CD14-positive monocyte (primary cell): ENCODE results near the gene INTS12. TPM values are rescaled to one million over a fixed set of nuclear protein-coding genes. Genes with fewer than 3 reads are reported as not detected.
"Not testable (repeated sequence)": the region's sequence is repeated elsewhere in the genome, so short reads cannot be mapped to it uniquely, and the experiment has no call there.

Experiments
- DNase-seq, 3 donors: peaks; one replicate each; pipeline ENCODE4 v3.0.0-alpha.2; 2011 to 2022
- H2AFZ ChIP-seq: 2 replicates; pipeline ENCODE4 v1.6.0; 2012; ENCODE audit warnings: mild to moderate bottlenecking, low read depth, low read length, inconsistent platforms; ENCODE audit not compliant: insufficient read depth, poor library complexity, severe bottlenecking
- H3K27ac ChIP-seq, 2 donors: 1 replicate in 1 of 2; 2 replicates in 1 of 2; pipeline ENCODE4 v1.5.1; 2012 to 2013; ENCODE audit warnings: low read length in 2 of 2, control low read depth in 1 of 2, inconsistent platforms in 1 of 2, low read depth in 1 of 2, mild to moderate bottlenecking in 1 of 2
- H3K27me3 ChIP-seq, 2 donors: one replicate each; pipeline versions ENCODE4 v1.6.0 to v1.6.1; 2011 to 2013; ENCODE audit warnings: low read length in 2 of 2; ENCODE audit not compliant: control insufficient read depth in 2 of 2, insufficient read depth in 2 of 2
- H3K36me3 ChIP-seq, 2 donors: replicated peaks in 1 of 2; 1 replicate in 1 of 2; 2 replicates in 1 of 2; pipeline versions ENCODE4 v1.5.1 to v1.6.1; 2012 to 2013; ENCODE audit warnings: low read length in 2 of 2, control low read depth in 1 of 2, inconsistent platforms in 1 of 2, mild to moderate bottlenecking in 1 of 2; ENCODE audit not compliant: insufficient read depth in 2 of 2, control insufficient read depth in 1 of 2
- H3K4me1 ChIP-seq, 2 donors: 1 replicate in 1 of 2; 2 replicates in 1 of 2; pipeline versions ENCODE4 v1.5.1 to v1.6.1; 2012 to 2013; ENCODE audit warnings: low read length in 2 of 2, control low read depth in 1 of 2, inconsistent platforms in 1 of 2, mild to moderate bottlenecking in 1 of 2, moderate library complexity in 1 of 2; ENCODE audit not compliant: insufficient read depth in 2 of 2, control insufficient read depth in 1 of 2
- H3K4me2 ChIP-seq: replicated peaks from 2 replicates; pipeline ENCODE3; 2012; ENCODE audit warnings: low read length, moderate library complexity, mild to moderate bottlenecking; ENCODE audit not compliant: poor library complexity, severe bottlenecking; ENCODE audit errors: extremely low read depth
- H3K4me3 ChIP-seq, 3 experiments: fragments of 200-600 bp in 1 of 3; sonication (generic) in 1 of 3; replicated peaks in 1 of 3; 1 replicate in 2 of 3; 2 replicates in 1 of 3; pipeline ENCODE4 v1.5.1; 2011 to 2013; ENCODE audit warnings: low read length in 3 of 3, mild to moderate bottlenecking in 3 of 3, control low read depth in 2 of 3, low read depth in 2 of 3, inconsistent platforms in 1 of 3, moderate library complexity in 1 of 3
- H3K79me2 ChIP-seq: 2 replicates; pipeline ENCODE4 v1.6.0; 2012; ENCODE audit warnings: mild to moderate bottlenecking, control low read depth, inconsistent platforms, low read length, moderate library complexity; ENCODE audit not compliant: insufficient read depth
- H3K9ac ChIP-seq: 2 replicates; pipeline ENCODE4 v1.6.0; 2017; ENCODE audit warnings: low read length, mild to moderate bottlenecking; ENCODE audit not compliant: insufficient read depth, poor library complexity, severe bottlenecking
- H3K9me3 ChIP-seq, 2 donors: replicated peaks in 1 of 2; 1 replicate in 1 of 2; 2 replicates in 1 of 2; pipeline versions ENCODE4 v1.5.1 to v1.6.1; 2012 to 2013; ENCODE audit warnings: low read length in 2 of 2, control low read depth in 1 of 2; ENCODE audit not compliant: control insufficient read depth in 1 of 2, insufficient read depth in 1 of 2
- H4K20me1 ChIP-seq: 2 replicates; pipeline ENCODE4 v1.6.0; 2012; ENCODE audit warnings: mild to moderate bottlenecking, low read length, control low read depth, moderate library complexity; ENCODE audit not compliant: insufficient read depth
- H3K27ac Mint-ChIP-seq, 7 donors: one replicate each; pipeline ENCODE4 v1.8.0; 2020; ENCODE audit warnings: mild to moderate bottlenecking in 7 of 7, mixed read lengths in 7 of 7, moderate library complexity in 6 of 7, inconsistent platforms in 2 of 7
- H3K27me3 Mint-ChIP-seq, 3 donors: one replicate each; pipeline ENCODE4 v1.8.0; 2021 to 2022; ENCODE audit warnings: low read depth in 3 of 3, mild to moderate bottlenecking in 3 of 3, mixed read lengths in 3 of 3, moderate library complexity in 3 of 3, inconsistent platforms in 1 of 3
- H3K36me3 Mint-ChIP-seq, 2 donors: one replicate each; pipeline ENCODE4 v1.8.0; 2020; ENCODE audit warnings: mixed read lengths in 2 of 2, inconsistent platforms in 1 of 2, mild to moderate bottlenecking in 1 of 2
- H3K4me1 Mint-ChIP-seq: one replicate; pipeline ENCODE4 v1.8.0; 2020; ENCODE audit warnings: mild to moderate bottlenecking, mixed read lengths
- H3K4me3 Mint-ChIP-seq, 2 donors: one replicate each; pipeline ENCODE4 v1.8.0; 2020; ENCODE audit warnings: mild to moderate bottlenecking in 2 of 2, mixed read lengths in 2 of 2, moderate library complexity in 1 of 2
- H3K9me3 Mint-ChIP-seq, 7 donors: one replicate each; pipeline ENCODE4 v1.8.0; 2020 to 2022; ENCODE audit warnings: mixed read lengths in 7 of 7, mild to moderate bottlenecking in 6 of 7, moderate library complexity in 6 of 7, inconsistent platforms in 2 of 7
- WGBS: methylation state at CpG from one replicate; pipeline ENCODE4 v1.1.5; 2013; ENCODE audit warnings: missing lambda C conversion rate; ENCODE audit not compliant: insufficient coverage; 5-methylcytosine and 5-hydroxymethylcytosine counted together
- intact Hi-C, 2 donors: fragments of 100-400 bp; cut with micrococcal nuclease; formaldehyde crosslinking; loops; one replicate each; pipeline versions ENCODE4 v1.15.0 to v1.15.1; 2023
- polyA plus RNA-seq, 3 donors: library from polyadenylated mRNA; depleted of rRNA in 1 of 3; unstranded in 2 of 3; stranded (reverse) in 1 of 3; fragments of 300-500 nt in 2 of 3; fragments of >200 nt in 1 of 3; fragmentation: Illumina TruSeq in 2 of 3; gene quantifications; 1 replicate in 2 of 3; 2 replicates in 1 of 3; pipeline ENCODE4 v1.2.3, GENCODE V29; 2012 to 2021
- TF ChIP-seq, protein P1 (sequence below): fragments of 200-600 bp; IDR thresholded peaks from one replicate; pipeline ENCODE4 v1.8.0; 2022; ENCODE audit warnings: antibody characterized with exemption, mild to moderate bottlenecking

Gene INTS12
- polyA plus RNA-seq, 3 donors = 12.0 to 22.9 (median 18.1) TPM

DNA sequence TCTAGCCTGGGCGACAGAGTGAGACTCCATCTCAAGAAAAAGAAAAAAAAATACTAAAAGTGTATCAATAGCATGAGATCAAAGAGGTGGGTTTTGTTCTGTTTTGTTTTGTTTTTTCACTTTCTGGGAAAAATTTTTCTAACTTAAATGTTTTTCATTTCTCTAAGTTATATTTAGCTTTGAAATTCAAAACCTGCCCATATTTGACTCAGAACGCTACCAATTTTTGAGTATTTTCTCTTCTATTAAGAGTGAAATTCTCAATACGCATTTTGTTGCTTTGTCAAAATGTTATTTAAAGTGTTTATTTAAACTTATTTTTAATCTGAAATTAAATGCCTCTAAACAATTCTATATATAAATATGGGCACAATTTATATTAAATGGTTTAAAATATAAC is 39.7 kb upstream of the INTS12 start:
- H3K79me2 ChIP-seq = no peaks in the 10 kb centered on the region
- H3K9ac ChIP-seq = no peak overlapping the region
- no peaks in the 10 kb centered on the region for H3K36me3 ChIP-seq
- peaks cover 0 to 2% of the 10 kb centered on the region in 2 donors for H3K36me3 Mint-ChIP-seq
- H3K9me3 ChIP-seq = no peaks in the 10 kb centered on the region
- H3K4me3 ChIP-seq = no peak overlapping the region
- no peak overlapping the region for H2AFZ ChIP-seq
- peaks cover 0 to 3% (median 0%) of the 10 kb centered on the region in 7 donors for H3K9me3 Mint-ChIP-seq
- peaks cover 0 to 3% (median 0%) of the 10 kb centered on the region in 3 donors for H3K27me3 Mint-ChIP-seq
- no CpG with 5 or more reads among the region's 3 CpGs for WGBS
- no peaks in the 10 kb centered on the region for H3K4me1 ChIP-seq
- no peak overlapping the region for H3K27ac Mint-ChIP-seq
- no peak overlapping the region for H3K27ac ChIP-seq
- no peaks in the 10 kb centered on the region for H4K20me1 ChIP-seq
- intact Hi-C loops = no loop called here
- H3K4me1 Mint-ChIP-seq = no peaks in the 10 kb centered on the region
- no peak overlapping the region for H3K4me3 Mint-ChIP-seq
- H3K4me2 ChIP-seq = no peak overlapping the region
- TF ChIP-seq, protein P1, sequence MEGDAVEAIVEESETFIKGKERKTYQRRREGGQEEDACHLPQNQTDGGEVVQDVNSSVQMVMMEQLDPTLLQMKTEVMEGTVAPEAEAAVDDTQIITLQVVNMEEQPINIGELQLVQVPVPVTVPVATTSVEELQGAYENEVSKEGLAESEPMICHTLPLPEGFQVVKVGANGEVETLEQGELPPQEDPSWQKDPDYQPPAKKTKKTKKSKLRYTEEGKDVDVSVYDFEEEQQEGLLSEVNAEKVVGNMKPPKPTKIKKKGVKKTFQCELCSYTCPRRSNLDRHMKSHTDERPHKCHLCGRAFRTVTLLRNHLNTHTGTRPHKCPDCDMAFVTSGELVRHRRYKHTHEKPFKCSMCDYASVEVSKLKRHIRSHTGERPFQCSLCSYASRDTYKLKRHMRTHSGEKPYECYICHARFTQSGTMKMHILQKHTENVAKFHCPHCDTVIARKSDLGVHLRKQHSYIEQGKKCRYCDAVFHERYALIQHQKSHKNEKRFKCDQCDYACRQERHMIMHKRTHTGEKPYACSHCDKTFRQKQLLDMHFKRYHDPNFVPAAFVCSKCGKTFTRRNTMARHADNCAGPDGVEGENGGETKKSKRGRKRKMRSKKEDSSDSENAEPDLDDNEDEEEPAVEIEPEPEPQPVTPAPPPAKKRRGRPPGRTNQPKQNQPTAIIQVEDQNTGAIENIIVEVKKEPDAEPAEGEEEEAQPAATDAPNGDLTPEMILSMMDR = no peak
- no peak for DNase-seq
- H3K27me3 ChIP-seq = no peaks in the 10 kb centered on the region

DNA sequence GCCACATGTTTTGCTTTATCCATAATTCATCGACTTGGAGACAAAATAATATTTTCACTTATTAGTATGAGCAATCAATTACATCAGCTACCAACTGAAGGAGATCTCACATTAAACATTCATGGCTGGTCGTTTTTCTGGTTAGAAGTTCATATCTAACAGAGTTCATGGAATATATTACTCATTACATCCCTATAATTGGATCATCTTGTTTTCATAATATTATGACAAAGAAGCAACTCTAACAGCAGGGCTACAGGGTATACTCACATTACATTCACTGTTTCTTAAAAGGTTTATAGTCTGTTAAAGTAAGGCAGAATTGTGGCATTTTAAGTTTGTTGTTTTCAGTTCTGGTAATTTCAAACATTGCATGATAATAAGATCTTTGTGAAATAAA is 33.1 kb upstream of the INTS12 start:
- H4K20me1 ChIP-seq = no peaks in the 10 kb centered on the region
- TF ChIP-seq, protein P1 = no peak
- no peaks in the 10 kb centered on the region for H3K4me1 Mint-ChIP-seq
- no peak overlapping the region for H3K9ac ChIP-seq
- H3K27me3 ChIP-seq = no peaks in the 10 kb centered on the region
- no peak overlapping the region for H3K4me2 ChIP-seq
- H3K9me3 Mint-ChIP-seq = peaks cover 8 to 19% (median 10%) of the 10 kb centered on the region in 7 donors
- peaks cover 27 to 38% of the 10 kb centered on the region in 2 donors for H3K36me3 Mint-ChIP-seq
- peaks cover 0 to 9% of the 10 kb centered on the region in 2 donors for H3K9me3 ChIP-seq
- WGBS = no CpG with 5 or more reads among the region's 2 CpGs
- H3K27me3 Mint-ChIP-seq = peaks cover 0 to 5% (median 0%) of the 10 kb centered on the region in 3 donors
- no peak overlapping the region for H3K27ac Mint-ChIP-seq
- H3K4me3 ChIP-seq = no peak overlapping the region
- intact Hi-C loops = no loop called here
- no peak overlapping the region for H3K27ac ChIP-seq
- no peaks in the 10 kb centered on the region for H3K4me1 ChIP-seq
- H3K4me3 Mint-ChIP-seq = no peak overlapping the region
- no peaks in the 10 kb centered on the region for H3K36me3 ChIP-seq
- H3K79me2 ChIP-seq = no peaks in the 10 kb centered on the region
- no peak for DNase-seq
- no peak overlapping the region for H2AFZ ChIP-seq

DNA sequence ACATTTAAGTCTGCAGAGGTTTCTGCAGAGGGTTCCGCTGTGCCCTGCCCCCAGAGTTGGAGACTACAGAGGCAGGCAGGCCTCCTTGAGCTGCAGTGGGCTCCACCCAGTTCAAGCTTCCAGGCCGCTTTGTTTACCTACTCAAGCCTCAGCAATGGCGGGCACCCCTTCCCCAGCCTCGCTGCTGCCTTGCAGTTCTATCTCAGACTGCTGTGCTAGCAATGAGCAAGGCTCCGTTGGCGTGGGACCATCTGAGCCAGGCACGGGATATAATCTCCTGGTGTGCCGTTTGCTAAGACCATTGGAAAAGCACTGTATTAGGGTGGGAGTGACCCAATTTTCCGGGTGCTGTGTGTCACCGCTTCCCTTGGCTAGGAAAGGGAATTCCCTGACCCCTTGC is 26.7 kb upstream of the INTS12 start:
- H3K4me3 Mint-ChIP-seq, DNase-seq, intact Hi-C loops, H3K4me2 ChIP-seq, H3K36me3 ChIP-seq, H3K4me1 Mint-ChIP-seq, H4K20me1 ChIP-seq, H3K4me1 ChIP-seq, H3K9ac ChIP-seq, H3K27me3 ChIP-seq, H2AFZ ChIP-seq, H3K27me3 Mint-ChIP-seq, H3K27ac ChIP-seq, H3K4me3 ChIP-seq, H3K27ac Mint-ChIP-seq, H3K79me2 ChIP-seq: not testable (repeated sequence)
- 97% methylated on average over 9 of the region's 10 CpGs for WGBS
- Mint-ChIP-seq H3K9me3 (peaks cover 24 to 50% (median 42%) of the 10 kb centered on the region in 7 donors), H3K36me3 (peaks cover 70 to 76% of the 10 kb centered on the region in 2 donors)
- peaks cover 11 to 17% of the 10 kb centered on the region in 2 donors for H3K9me3 ChIP-seq
